GM21619 (cell line): ENCODE data around the gene EPN2.

Source experiments
- ATAC-seq: cut with Tn5 transposase; IDR thresholded peaks from one replicate; pipeline ENCODE4 v1.9.1; 2021; ENCODE audit not compliant: unreplicated experiment

Gene EPN2

GRCh38 chr17:19377602-19378415, 140.6 kb downstream of the EPN2 start:
- ATAC-seq, result peak; percentile 90

- peak; percentile 12 for ATAC-seq
Measured at GRCh38 chr17:19378416-19379360, 141.5 kb downstream of the EPN2 start, which contains the start of gene MAPK7. Gene MAPK7 (plus strand): TSS chr17:19378498. CDS start chr17:19378901, 403 bp downstream.

- ATAC-seq, result no peak
Measured at GRCh38 chr17:19379361-19380065, 142.3 kb downstream of the EPN2 start.

- no peak for ATAC-seq
Measured at GRCh38 chr17:19380481-19381301, 143.5 kb downstream of the EPN2 start.

GRCh38 chr17:19381361-19381740, 144.2 kb downstream of the EPN2 start:
- no peak for ATAC-seq

GRCh38 chr17:19381741-19382444, 144.7 kb downstream of the EPN2 start:
- ATAC-seq, result no peak

GRCh38 chr17:19382531-19383444, 145.6 kb downstream of the EPN2 start:
- no peak for ATAC-seq

- ATAC-seq, result no peak
Measured at GRCh38 chr17:19383681-19384470, 146.7 kb downstream of the EPN2 start.

GRCh38 chr17:19384723-19385391, 147.7 kb downstream of the EPN2 start:
- no peak for ATAC-seq

- ATAC-seq, result no peak
Measured at GRCh38 chr17:19385521-19385983, 148.4 kb downstream of the EPN2 start.
